IPS DF 19.7 (cell line): ENCODE measurements around the gene SLC25A24.
"Not testable (repeated sequence)": the region's sequence is repeated elsewhere in the genome, so short reads cannot be mapped to it uniquely, and the experiment has no call there.

Experiments
- DNase-seq: peaks from one replicate; pipeline ENCODE4 v3.0.0-alpha.2; 2013; ENCODE audit warnings: low read depth, low spot score

The SLC25A24 gene

GRCh38 chr1:108140177-108140576 lies 60.0 kb downstream of the SLC25A24 start:
- no peak for DNase-seq

GRCh38 chr1:108139555-108139954 lies 60.6 kb downstream of the SLC25A24 start:
- not testable (repeated sequence) for DNase-seq

- not testable (repeated sequence) for DNase-seq
Measured at GRCh38 chr1:108133148-108133547, 67.0 kb downstream of the SLC25A24 start.

GRCh38 chr1:108132367-108132766 lies 67.8 kb downstream of the SLC25A24 start:
- DNase-seq: not testable (repeated sequence)

- DNase-seq: not testable (repeated sequence)
Measured at GRCh38 chr1:108131281-108131680, 68.9 kb downstream of the SLC25A24 start.

GRCh38 chr1:108130794-108131193 lies 69.3 kb downstream of the SLC25A24 start:
- no peak for DNase-seq

GRCh38 chr1:108129999-108130398 lies 70.1 kb downstream of the SLC25A24 start:
- no peak for DNase-seq

- DNase-seq: peak; percentile 45
Measured at GRCh38 chr1:108125312-108126138, 74.6 kb downstream of the SLC25A24 start.

- DNase-seq: no peak
Measured at GRCh38 chr1:108124622-108125311, 75.4 kb downstream of the SLC25A24 start.

GRCh38 chr1:108124023-108124422 lies 76.1 kb downstream of the SLC25A24 start:
- no peak for DNase-seq

- DNase-seq: peak; percentile 33
Measured at GRCh38 chr1:108121358-108122143, 78.6 kb downstream of the SLC25A24 start.

- DNase-seq: no peak
Measured at GRCh38 chr1:108120163-108120562, 80.0 kb downstream of the SLC25A24 start.

GRCh38 chr1:108119500-108119899 lies 80.6 kb downstream of the SLC25A24 start:
- DNase-seq: no peak

- no peak for DNase-seq
Measured at GRCh38 chr1:108117945-108118902, 81.9 kb downstream of the SLC25A24 start.

GRCh38 chr1:108117237-108117636 lies 82.9 kb downstream of the SLC25A24 start:
- no peak for DNase-seq

- DNase-seq: no peak
Measured at GRCh38 chr1:108114033-108114599, 86.0 kb downstream of the SLC25A24 start.

- DNase-seq: no peak
Measured at GRCh38 chr1:108113496-108113895, 86.6 kb downstream of the SLC25A24 start.

GRCh38 chr1:108109295-108109973 lies 90.7 kb downstream of the SLC25A24 start:
- no peak for DNase-seq

- no peak for DNase-seq
Measured at GRCh38 chr1:108108119-108108518, 92.0 kb downstream of the SLC25A24 start.

GRCh38 chr1:108107658-108108057 lies 92.5 kb downstream of the SLC25A24 start:
- no peak for DNase-seq
